NCI-H1105 treated with DMSO at 0.1 percent for 48 hours (cell line): Measurements from ENCODE around the gene CRTC1.
"Not testable (repeated sequence)": the region's sequence is repeated elsewhere in the genome, so short reads cannot be mapped to it uniquely, and the experiment has no call there.

Experiments used
- DNase-seq: peaks from one replicate; lab custom pipeline; 2025; lab: John Stamatoyannopoulos, UW

Gene CRTC1

GRCh38 chr19:18669524-18669817, 14.0 kb upstream of the CRTC1 start:
- no peak for DNase-seq

GRCh38 chr19:18669883-18670282, 13.6 kb upstream of the CRTC1 start:
- DNase-seq, result no peak

- no peak for DNase-seq
Observed at GRCh38 chr19:18670312-18670711, 13.2 kb upstream of the CRTC1 start.

DNA sequence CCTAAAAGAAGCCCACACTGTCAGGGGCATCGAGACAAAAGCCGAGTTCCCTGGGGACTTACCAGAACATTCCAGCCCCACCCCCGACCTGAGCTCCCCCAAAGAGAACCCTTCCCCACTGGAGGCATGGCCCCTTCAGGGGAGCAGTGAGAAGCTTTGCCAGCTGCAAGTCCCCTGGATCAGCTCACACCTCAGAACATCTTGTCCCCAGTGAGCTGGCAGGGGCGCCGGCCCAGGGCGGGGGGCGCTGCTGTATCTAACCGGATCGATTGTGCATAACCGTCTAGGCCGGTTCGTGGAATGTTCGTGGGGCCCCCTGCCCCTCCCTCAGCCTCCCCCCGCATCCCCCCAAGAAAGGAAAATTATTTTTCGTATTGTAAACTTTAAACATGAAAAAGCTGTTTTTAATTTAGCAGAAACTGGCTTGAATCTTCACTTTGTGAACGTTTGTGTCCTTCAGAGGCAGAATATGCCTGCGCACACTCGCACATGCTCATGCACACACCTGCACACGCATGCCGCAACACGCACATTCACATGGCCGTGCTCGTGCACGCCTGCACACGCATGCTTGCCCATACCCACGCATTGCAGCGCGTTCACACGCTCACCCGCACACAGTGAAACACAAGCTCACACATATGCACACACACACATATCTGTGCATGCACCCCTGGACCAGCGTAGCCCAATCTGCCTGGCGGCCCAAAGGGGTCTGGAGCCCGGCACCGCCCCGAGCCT, 12.0 kb upstream of the CRTC1 start:
- DNase-seq, result no peak

DNA sequence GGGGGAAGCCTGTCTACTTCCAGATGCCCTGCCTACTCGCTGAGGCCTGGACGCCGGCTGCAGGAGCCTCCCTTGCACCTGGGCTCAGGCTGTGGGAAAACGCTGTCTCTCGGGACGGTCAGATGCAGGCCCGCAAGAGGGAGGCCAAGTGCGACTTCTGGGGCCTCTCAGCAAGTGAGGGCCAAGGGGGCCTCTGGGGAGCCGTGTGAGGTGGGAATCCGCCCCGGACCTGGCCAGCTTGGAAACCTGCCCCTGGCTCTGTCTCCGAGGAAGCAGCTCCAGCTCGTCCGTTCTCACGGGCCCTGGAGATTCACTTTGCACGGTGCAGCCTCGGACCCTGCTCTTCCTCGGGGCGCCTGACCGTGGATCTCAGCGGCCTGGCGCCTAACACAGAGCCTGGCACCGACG, 11.4 kb upstream of the CRTC1 start:
- no peak for DNase-seq

- DNase-seq, result no peak
Observed at GRCh38 chr19:18672606-18673337, 10.7 kb upstream of the CRTC1 start.

DNA sequence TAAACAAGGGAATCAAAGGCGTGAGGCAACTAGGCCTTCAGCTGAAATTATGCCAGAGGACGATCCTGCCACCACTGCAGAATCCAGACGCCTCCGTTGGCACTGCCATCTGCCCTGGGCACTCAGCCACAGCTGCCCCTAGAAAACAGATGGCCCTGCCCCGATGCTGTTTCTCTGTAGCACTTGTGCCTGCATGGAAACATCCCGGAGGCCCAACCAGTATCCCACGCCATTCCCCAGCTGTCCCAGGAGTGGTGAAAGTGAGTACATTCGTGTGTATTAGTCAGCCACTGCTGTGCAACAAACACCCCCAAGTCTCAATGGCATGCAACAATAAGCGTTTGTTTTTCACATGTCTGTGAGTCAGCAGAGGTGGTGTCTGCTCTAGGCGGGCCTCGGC, 8.9 kb upstream of the CRTC1 start:
- peak; percentile 13 for DNase-seq

GRCh38 chr19:18675779-18676178, 7.7 kb upstream of the CRTC1 start:
- no peak for DNase-seq

DNA sequence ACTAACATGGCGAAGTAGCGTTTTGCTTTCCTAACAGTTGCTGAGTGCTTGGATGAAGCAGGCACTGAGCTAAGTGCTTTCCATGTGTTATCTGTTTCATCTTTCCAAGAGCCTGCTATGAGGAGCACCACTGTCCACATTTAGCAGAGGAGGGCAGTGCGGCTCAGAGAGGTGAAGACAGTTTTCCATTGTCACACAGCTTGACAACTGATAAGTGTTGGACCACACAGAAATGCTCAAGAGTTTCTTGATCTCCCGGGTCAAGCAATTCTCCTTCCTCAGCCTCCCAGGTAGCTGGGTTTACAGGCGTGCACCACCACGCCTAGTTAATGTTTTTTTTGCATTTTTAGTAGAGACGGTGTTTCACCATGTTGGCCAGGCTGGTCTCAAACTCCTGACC, 6.8 kb upstream of the CRTC1 start:
- DNase-seq, result no peak

DNA sequence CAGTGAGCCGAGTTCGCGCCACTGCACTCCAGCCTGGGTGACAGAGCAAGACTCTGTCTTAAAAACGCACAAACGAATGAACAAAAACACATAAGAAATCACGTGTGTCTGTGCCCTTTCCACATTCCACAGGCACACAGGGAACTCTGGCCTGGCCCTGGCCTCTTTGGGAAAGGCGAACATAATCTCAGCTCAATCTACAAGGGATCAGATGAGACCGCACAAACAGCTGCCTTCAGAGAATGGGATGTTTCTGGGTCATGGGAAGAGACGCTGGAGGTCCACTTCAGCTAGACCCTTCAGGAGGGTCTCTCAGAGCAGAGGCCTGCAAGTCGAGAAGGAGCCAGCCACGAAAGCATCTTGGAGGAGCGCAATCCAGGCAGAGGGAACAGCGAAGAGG, 6.3 kb upstream of the CRTC1 start:
- DNase-seq, result no peak

GRCh38 chr19:18680148-18680547, 3.3 kb upstream of the CRTC1 start:
- not testable (repeated sequence) for DNase-seq

GRCh38 chr19:18682807-18683108, 722 bp upstream of the CRTC1 start:
- no peak for DNase-seq

- peak; percentile 34 for DNase-seq
Observed at GRCh38 chr19:18683958-18684641, 620 bp downstream of the CRTC1 start.

- DNase-seq, result no peak
Observed at GRCh38 chr19:18684642-18684993, 1.1 kb downstream of the CRTC1 start.

DNA sequence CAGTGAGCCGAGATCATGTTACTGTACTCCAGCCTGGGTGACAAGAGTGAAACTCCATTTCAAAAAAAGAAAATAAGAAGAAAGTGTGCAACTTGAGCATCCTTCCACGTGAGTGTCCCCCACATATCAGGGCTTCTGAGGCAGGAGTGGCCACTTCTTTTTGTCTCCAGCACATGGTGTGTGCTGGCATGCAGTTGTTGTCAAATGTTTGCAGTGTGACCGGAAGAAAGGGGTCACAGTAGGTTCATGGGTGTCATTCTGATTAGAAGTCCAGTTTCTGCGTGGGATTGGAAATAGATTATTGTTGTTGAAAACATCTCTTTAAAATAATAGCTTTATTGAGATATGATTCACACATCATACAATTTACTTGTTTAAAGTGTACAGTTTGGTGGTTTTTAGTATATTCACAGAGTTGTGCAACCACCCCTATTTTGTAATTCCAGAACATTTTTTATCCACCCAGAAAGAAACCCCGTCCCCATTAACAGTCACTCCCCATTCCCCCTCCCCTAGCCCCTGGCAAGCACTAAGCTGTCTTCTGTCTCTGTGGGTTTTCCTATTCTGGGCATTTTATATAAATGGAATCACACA, 2.2 kb downstream of the CRTC1 start:
- DNase-seq, result no peak

DNA sequence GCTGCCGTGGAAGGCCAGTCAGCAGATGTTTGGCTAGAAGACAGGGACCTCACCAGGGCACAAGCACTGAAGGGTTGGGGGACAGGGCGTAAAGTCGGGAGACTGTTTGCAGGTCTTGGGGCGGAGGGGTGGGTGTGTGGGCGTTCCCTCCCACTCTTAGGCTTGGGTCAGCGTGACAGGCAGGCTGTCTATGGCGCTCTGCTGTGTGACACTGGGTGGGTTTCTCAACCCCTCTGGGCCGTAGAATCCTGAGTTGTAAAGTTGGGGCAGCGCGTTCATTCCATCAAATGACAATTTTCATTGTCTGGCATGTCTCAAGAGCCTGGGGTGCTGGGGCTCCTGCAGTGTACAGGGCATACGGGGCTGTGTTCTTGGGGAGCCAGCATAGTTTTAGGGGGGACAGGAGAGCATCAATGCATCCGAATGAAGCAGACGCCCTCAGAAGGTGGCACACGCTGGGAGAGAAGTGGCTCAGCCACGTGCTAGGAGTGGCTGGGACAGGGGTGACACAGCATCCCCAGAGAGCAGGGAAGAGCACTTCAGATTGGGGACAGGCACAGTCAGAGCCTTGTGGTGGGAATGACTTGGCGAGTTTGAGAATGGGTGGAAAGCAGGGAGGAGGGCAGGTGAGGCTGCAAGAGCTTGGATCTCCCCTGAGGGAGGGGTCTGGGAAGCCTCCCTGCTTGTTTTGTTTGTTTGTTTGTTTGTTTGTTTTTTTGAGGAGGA, 4.4 kb downstream of the CRTC1 start:
- no peak for DNase-seq

GRCh38 chr19:18696023-18696422, 12.5 kb downstream of the CRTC1 start:
- DNase-seq, result no peak

GRCh38 chr19:18697680-18698079, 14.2 kb downstream of the CRTC1 start:
- peak; percentile 64 for DNase-seq

DNA sequence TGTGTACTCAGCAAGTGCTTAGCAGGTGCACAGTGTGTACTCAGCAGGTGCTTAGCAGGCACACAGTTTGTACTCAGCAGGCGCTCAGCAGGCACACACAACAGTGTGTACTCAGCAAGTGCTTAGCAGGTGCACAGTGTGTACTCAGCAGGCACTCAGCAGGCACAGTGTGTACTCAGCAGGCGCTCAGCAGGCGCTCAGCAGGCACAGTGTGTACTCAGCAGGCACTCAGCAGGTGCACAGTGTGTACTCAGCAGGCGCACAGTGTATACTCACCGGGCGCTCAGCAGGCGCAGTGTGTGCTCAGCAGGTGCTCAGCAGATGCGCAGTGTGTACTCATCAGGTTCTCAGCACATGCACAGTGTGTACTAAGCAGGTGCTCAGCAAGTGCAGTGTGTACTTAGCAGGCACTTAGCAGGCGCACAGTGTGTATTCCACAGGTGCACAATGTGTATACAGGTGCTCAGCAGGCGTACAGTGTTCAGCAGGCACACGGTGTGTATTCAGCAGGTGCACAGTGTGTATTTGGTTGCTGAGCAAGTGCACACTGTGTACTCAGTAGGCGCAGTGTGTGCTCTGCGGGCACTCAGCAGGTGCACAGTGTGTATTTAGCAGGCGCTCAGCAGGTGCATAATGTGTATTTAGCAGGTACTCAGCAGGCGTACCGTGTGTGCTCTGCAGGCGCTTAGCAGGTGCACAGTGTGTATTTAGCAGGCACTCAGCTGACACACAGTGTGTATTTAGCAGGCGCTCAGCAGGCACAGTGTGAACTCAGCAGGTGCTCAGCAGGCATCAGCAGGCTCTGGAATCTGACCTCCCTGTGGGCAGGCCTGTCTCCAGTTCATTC, 15.1 kb downstream of the CRTC1 start:
- no peak for DNase-seq

DNA sequence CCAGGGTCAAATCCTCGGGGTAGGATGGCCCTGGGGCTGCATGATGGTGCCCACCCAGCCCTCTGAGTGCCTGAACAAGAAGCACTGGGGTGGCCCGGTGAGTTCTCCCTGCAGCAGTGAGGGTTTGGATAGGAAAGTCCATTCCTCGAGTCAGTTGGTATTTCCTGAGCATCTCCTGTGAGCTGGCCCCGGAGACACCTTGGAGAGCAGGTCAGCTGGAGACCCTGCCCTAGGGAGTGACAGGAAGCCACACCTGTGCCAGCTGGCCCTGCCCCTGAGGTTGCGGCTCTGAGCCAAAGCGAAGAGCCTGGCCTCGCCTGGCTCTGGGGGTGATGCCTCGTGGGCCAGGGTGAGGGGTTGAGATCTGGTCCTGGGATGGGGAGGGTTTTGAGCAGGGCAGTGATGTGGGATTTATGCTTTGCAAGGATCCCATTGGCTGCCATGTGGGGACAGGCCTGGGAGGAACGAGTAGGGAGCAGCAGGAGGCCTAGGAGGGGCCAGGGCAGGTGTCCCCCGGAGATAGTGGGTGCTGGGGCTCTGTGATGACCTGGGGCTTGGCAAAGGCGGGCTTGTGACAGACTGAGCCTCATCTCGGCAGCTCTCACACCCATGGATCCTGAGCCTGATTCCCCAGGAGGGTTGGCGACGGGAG, 16.0 kb downstream of the CRTC1 start:
- no peak for DNase-seq
